HFFc6 (cell line): ENCODE results near the gene ARL4A. TPM values are rescaled to one million over a fixed set of nuclear protein-coding genes. Genes with fewer than 3 reads are reported as not detected.
A peak's percentile ranks its signal among the peaks of the same experiment; 100 is the strongest.

Source experiments
- DNase-seq: peaks from one replicate; pipeline ENCODE4 v3.0.0-alpha.2; 2018
- H3K27ac Mint-ChIP-seq: 2 replicates; pipeline ENCODE4 v1.8.0; 2020; ENCODE audit warnings: mild to moderate bottlenecking, mixed read lengths
- H3K27me3 Mint-ChIP-seq: 2 replicates; pipeline ENCODE4 v1.8.0; 2021; ENCODE audit warnings: mild to moderate bottlenecking, moderate library complexity, mixed read lengths; ENCODE audit not compliant: insufficient read depth
- H3K36me3 Mint-ChIP-seq: 2 replicates; pipeline ENCODE4 v1.8.0; 2021; ENCODE audit warnings: low read depth, mixed read lengths
- H3K4me1 Mint-ChIP-seq: 2 replicates; pipeline ENCODE4 v1.8.0; 2020; ENCODE audit warnings: low read depth, mixed read lengths
- H3K4me3 Mint-ChIP-seq: 2 replicates; pipeline ENCODE4 v1.8.0; 2020; ENCODE audit warnings: mild to moderate bottlenecking, moderate library complexity, mixed read lengths
- H3K9me3 Mint-ChIP-seq: 2 replicates; pipeline ENCODE4 v1.8.0; 2020; ENCODE audit warnings: mild to moderate bottlenecking, mixed read lengths
- CTCF ChIP-seq: fragments of 200-600 bp; sonication (generic); IDR thresholded peaks from 2 replicates; pipeline ENCODE4 v1.5.0; 2021; ENCODE audit warnings: antibody characterized with exemption, mild to moderate bottlenecking
- total RNA-seq, 6 experiments: library from RNA; stranded (reverse); fragmentation: NEBNext Ultra II Directional; extraction: Animal tissue kit (Norgen Biotek cat#: 25700); gene quantifications; 2 replicates in 1 of 6; 3 replicates in 5 of 6; pipeline ENCODE4 v1.2.3, GENCODE V29; 2021

ARL4A gene
- total RNA-seq, 6 experiments from 2014 or later: 12.5 to 15.5 (median 14.7) TPM

- H3K27me3 Mint-ChIP-seq: peaks cover 2% of the 10 kb centered on the region; the same call in 1 of the 2 replicates
- H3K4me1 Mint-ChIP-seq: peaks cover 31% of the 10 kb centered on the region
- DNase-seq: no peak
- H3K9me3 Mint-ChIP-seq: no peaks in the 10 kb centered on the region
- H3K36me3 Mint-ChIP-seq: no peaks in the 10 kb centered on the region
- TF ChIP-seq CTCF: no peak
- H3K4me3 Mint-ChIP-seq: no peak overlapping the region
- H3K27ac Mint-ChIP-seq: no peak overlapping the region
Measured at GRCh38 chr7:12708314-12708713, 20.9 kb downstream of the ARL4A start.

GRCh38 chr7:12709726-12710502, 22.5 kb downstream of the ARL4A start:
- Mint-ChIP-seq H3K4me3 (no peak overlapping the region), H3K27me3 (peaks cover under 1% of the 10 kb centered on the region; the same call in 1 of the 2 replicates), H3K4me1 (peaks cover 34% of the 10 kb centered on the region), H3K9me3 (no peaks in the 10 kb centered on the region), H3K36me3 (no peaks in the 10 kb centered on the region), H3K27ac (peak overlapping the region; percentile 18; the same call in 1 of the 2 replicates)
- no peak for TF ChIP-seq CTCF
- DNase-seq: peak; percentile 57

- no peaks in the 10 kb centered on the region for H3K36me3 Mint-ChIP-seq
- TF ChIP-seq CTCF: no peak
- H3K4me1 Mint-ChIP-seq: peaks cover 46% of the 10 kb centered on the region
- H3K4me3 Mint-ChIP-seq: no peak overlapping the region
- no peak overlapping the region for H3K27ac Mint-ChIP-seq
- H3K9me3 Mint-ChIP-seq: no peaks in the 10 kb centered on the region
- H3K27me3 Mint-ChIP-seq: no peaks in the 10 kb centered on the region; the same call in 1 of the 2 replicates
- DNase-seq: no peak
Measured at GRCh38 chr7:12711124-12711523, 23.7 kb downstream of the ARL4A start.

- no peaks in the 10 kb centered on the region for H3K36me3 Mint-ChIP-seq
- no peak overlapping the region for H3K4me3 Mint-ChIP-seq
- H3K27ac Mint-ChIP-seq: no peak overlapping the region
- no peak for TF ChIP-seq CTCF
- peaks cover 47% of the 10 kb centered on the region for H3K4me1 Mint-ChIP-seq
- no peaks in the 10 kb centered on the region for H3K9me3 Mint-ChIP-seq
- H3K27me3 Mint-ChIP-seq: no peaks in the 10 kb centered on the region; the same call in 1 of the 2 replicates
- DNase-seq: no peak
Measured at GRCh38 chr7:12712236-12712635, 24.8 kb downstream of the ARL4A start.

- Mint-ChIP-seq H3K9me3 (no peaks in the 10 kb centered on the region), H3K4me3 (no peak overlapping the region), H3K27ac (no peak overlapping the region), H3K27me3 (no peaks in the 10 kb centered on the region; the same call in 1 of the 2 replicates), H3K4me1 (peaks cover 43% of the 10 kb centered on the region), H3K36me3 (no peaks in the 10 kb centered on the region)
- no peak for DNase-seq
- no peak for TF ChIP-seq CTCF
Measured at GRCh38 chr7:12713625-12714378, 26.4 kb downstream of the ARL4A start.
